LNCaP clone FGC (cell line): ENCODE measurements around the gene CIB1.

ENCODE experiments used
- DNase-seq: peaks from one replicate; pipeline ENCODE4 v3.0.0-alpha.2; 2011; ENCODE audit warnings: low read depth
- H3K4me3 ChIP-seq: 2 replicates; pipeline ENCODE4 v1.5.1; 2011; ENCODE audit warnings: mild to moderate bottlenecking, low read depth, low read length, control low read depth
- TF ChIP-seq, protein P1 (sequence below): IDR thresholded peaks from 2 replicates; pipeline ENCODE4 v1.5.1; 2012; ENCODE audit warnings: mild to moderate bottlenecking; ENCODE audit not compliant: control insufficient read depth, insufficient read depth; ENCODE audit errors: extremely low read depth

Gene CIB1

DNA sequence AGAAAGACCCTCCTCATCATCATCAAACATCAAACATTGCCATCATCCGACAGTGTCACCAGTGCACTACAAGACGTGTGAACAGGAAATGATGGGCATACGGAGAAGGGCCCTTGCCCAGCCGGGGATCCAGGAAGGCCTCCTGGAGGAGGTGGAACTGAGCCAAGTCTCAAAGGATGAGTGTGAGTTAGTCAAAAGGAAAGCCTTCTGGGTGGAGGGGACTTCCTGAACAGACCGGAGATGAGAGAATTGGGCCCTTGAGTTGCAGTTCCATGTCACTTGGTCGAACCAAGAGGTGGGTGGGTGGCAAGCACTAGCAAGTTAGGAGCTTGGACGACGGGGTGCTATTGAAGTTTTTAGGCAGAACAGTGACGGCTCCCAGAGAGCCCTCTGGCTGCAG, 24.1 kb downstream of the CIB1 start:
- no peak overlapping the region for H3K4me3 ChIP-seq
- DNase-seq, result no peak
- TF ChIP-seq, protein P1, sequence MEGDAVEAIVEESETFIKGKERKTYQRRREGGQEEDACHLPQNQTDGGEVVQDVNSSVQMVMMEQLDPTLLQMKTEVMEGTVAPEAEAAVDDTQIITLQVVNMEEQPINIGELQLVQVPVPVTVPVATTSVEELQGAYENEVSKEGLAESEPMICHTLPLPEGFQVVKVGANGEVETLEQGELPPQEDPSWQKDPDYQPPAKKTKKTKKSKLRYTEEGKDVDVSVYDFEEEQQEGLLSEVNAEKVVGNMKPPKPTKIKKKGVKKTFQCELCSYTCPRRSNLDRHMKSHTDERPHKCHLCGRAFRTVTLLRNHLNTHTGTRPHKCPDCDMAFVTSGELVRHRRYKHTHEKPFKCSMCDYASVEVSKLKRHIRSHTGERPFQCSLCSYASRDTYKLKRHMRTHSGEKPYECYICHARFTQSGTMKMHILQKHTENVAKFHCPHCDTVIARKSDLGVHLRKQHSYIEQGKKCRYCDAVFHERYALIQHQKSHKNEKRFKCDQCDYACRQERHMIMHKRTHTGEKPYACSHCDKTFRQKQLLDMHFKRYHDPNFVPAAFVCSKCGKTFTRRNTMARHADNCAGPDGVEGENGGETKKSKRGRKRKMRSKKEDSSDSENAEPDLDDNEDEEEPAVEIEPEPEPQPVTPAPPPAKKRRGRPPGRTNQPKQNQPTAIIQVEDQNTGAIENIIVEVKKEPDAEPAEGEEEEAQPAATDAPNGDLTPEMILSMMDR, result no peak

DNA sequence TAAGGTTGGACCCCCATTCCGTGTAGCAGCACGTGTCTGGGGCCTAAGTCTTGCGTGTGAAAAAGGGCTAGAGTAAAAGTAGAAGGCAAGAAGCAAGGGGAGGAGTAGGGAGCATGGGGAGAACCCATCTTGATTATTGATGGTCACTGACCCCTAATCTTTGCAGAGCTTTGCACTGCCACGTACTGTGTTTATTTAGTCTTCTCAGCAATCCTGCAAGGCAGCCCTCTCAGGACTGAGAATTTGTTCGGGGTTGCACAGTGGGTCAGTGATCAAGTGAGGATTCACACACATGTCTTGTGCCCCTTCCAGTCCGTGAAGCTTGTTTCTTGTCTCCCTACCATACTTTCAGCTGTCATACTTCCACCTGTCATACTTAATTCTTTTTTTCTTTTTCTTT, 25.4 kb downstream of the CIB1 start:
- DNase-seq, result no peak
- no peak overlapping the region for H3K4me3 ChIP-seq
- TF ChIP-seq, protein P1, result no peak

DNA sequence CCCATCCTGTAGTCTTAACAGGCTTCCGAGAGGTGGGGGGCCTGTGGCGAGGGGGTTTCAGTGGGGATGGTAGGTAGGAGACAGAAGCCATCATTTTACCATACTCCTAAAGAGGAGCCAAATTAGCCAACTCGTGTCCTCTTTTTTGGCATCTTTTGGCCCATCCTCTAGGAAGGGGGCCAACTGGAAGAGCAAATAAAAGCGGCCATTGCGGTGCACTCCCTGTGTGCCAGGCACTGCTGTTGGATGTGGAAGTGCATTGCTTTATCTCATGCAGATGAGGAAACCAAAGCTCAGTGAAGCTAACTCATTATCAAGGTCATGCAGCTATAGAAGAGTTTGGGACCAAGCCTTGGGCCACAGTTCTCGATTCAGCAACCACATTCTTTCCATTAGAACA, 26.5 kb downstream of the CIB1 start:
- no peak for DNase-seq
- H3K4me3 ChIP-seq, result no peak overlapping the region
- TF ChIP-seq, protein P1, result no peak

DNA sequence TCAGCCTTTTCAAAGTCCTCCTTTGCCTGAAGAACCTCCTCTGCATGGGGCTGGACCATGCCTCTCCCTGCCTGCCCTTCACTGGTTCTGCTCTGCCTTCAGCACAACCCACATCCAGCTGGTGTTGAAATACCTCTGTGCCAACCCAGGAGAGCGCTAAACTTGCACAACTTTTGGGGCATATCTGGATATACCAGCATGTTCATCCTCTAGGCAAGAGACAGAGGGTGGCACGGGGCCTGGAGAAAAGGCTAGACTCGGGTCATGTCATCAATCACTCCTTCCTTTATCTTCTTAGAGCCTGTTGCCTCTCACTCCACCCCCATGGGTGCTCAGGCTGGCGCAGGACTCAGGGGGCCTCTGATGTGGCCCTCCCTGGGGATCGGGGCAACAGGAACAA, 27.9 kb downstream of the CIB1 start:
- no peak overlapping the region for H3K4me3 ChIP-seq
- DNase-seq, result no peak
- TF ChIP-seq, protein P1, result no peak

DNA sequence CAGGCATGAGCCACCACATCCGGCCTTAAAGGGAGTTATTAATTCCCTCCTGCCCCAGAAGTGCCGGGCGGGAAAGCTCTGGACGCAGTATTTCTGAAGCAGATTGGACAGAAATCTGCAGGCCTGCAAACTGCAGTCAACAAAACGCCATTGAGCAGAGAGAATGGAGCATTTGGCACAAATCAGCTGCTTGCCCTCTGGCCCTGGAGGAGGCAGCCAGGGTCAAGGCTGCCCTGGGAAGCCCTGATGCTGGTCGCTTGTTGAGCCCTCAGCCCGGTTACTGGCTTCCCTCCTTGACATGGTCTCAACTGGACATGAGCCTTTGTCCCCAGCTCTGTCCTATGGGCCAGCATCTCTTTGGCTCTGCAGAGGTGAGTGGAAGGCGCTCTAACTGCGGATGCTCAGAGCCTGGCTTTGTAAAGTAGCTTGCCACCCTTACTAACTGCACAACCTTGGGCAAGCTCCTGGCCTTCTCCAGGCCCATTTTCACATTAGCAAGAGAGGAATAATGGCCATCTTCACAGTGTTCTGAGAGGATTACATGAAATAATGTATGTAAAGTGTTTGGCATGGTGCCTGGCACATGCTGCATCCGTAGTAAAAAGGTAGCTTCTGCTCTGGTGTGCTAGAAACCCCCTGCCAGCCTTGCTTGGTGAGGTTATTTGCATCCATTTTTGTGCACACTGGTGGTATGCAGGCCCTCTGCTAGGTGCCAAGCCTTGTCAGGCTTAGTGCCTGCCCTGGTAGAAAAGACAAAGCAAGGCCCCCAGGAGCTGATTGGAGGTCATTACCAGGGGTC, 28.5 kb downstream of the CIB1 start:
- TF ChIP-seq, protein P1, result no peak
- no peak overlapping the region for H3K4me3 ChIP-seq
- DNase-seq, result no peak

DNA sequence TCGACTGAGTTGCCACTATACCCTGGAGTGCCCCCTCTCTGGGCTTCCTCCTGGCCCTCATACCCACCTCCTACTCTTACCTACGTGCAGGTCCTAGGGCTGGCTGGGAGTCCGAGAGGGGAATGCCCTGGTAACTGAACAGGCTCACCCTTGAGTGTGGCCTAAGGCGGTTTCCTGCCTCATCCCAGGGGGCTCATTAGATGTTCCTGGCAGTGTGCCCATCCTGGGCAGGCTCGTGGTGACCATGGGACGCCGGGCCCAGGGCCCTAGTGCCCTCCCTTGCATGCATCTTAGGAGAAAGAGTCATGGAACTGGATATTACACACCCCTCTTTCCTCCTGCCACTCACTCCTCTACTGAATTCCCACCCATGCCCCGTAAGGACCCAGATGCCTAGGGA, 29.8 kb downstream of the CIB1 start:
- DNase-seq, result no peak
- H3K4me3 ChIP-seq, result no peak overlapping the region
- TF ChIP-seq, protein P1, result no peak

DNA sequence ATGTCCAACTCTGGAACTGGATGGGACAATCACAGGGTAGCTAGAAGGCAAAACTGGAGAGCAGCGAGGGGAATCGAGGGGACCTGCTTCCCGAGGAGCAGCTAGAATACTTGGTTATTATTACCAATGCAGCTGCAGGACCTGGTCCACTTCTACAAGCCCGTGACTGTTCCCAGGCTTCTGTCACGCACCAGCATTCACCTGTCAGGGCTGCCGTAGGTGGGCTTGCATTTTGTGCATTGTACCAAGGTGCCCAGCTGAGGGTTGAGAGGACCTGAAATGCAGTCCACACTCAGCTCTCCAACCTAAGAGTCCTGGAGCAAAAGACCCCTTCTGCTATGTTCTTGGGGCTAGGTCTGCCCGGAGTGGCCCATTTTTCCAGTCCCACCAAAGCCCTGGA, 30.3 kb downstream of the CIB1 start:
- H3K4me3 ChIP-seq, result no peak overlapping the region
- TF ChIP-seq, protein P1, result no peak
- DNase-seq, result no peak
